Uterus (tissue), 2 donors: ENCODE results near the gene C2orf78.

Source experiments
- CTCF ChIP-seq, 4 experiments: fragments of 200-600 bp in 2 of 4; fragments of 450-650 bp in 2 of 4; sonication (generic) in 2 of 4; IDR thresholded peaks; one replicate each; pipeline ENCODE4 v1.5.1; 2016 to 2019; ENCODE audit warnings: antibody characterized with exemption in 4 of 4, mild to moderate bottlenecking in 2 of 4, moderate library complexity in 1 of 4
- POLR2A ChIP-seq, 2 donors: fragments of 450-650 bp; IDR thresholded peaks; one replicate each; pipeline ENCODE4 v1.6.1; 2016; ENCODE audit warnings: antibody characterized with exemption in 2 of 2, mild to moderate bottlenecking in 1 of 2, moderate library complexity in 1 of 2

GRCh38 chr2:73766349-73766748 is 17.6 kb upstream of the C2orf78 start:
- TF ChIP-seq CTCF (IDR thresholded peaks at IDR 0.05) (no peak), POLR2A (IDR thresholded peaks at IDR 0.05) (no peak)
